K562 (cell line): ENCODE data around the gene AFF1. TPM values are rescaled to one million over a fixed set of nuclear protein-coding genes. Genes with fewer than 3 reads are reported as not detected.

Experiments
- CXXC5 ChIP-seq: fragments of 250-450 bp; sonication (Bioruptor Pico); IDR thresholded peaks from 2 replicates; pipeline ENCODE4 v1.8.0; 2022; ENCODE audit warnings: inconsistent platforms, mild to moderate bottlenecking, moderate library complexity
- FOXA3 ChIP-seq, 2 experiments: fragments of 450-650 bp in 1 of 2; sonication (generic) in 1 of 2; formaldehyde crosslinking; IDR thresholded peaks in 1 of 2; conservative IDR thresholded peaks in 1 of 2; 2 replicates each; pipeline versions ENCODE4 v1.4.0 to v1.8.0; 2020 to 2022; ENCODE audit warnings: mild to moderate bottlenecking in 2 of 2, missing genetic modification reagents in 1 of 2
- IRF9 ChIP-seq: fragments of 450-650 bp; IDR thresholded peaks from 2 replicates; pipeline ENCODE4 v1.6.1; 2016; ENCODE audit warnings: missing biosample characterization, missing genetic modification characterization
- KLF10 ChIP-seq: fragments of 250-450 bp; sonication (Bioruptor Pico); IDR thresholded peaks from 2 replicates; pipeline ENCODE4 v1.6.1; 2021; ENCODE audit warnings: matching md5 sums
- L3MBTL2 ChIP-seq: fragments of 450-650 bp; IDR thresholded peaks from 2 replicates; pipeline ENCODE4 v1.6.1; 2016; ENCODE audit warnings: mild to moderate bottlenecking, moderate library complexity
- MYC ChIP-seq, 2 experiments: fragments of 250-450 bp in 1 of 2; sonication (Bioruptor Pico) in 1 of 2; IDR thresholded peaks; 2 replicates each; pipeline versions ENCODE4 v1.5.1 to v1.6.1; 2012 to 2021; ENCODE audit warnings: low read depth in 2 of 2, borderline replicate concordance in 1 of 2, improper control_type of control experiment in 1 of 2, low read length in 1 of 2, mild to moderate bottlenecking in 1 of 2, moderate library complexity in 1 of 2
- NCOA6 ChIP-seq: fragments of 450-650 bp; IDR thresholded peaks from 2 replicates; pipeline ENCODE4 v1.6.1; 2017; ENCODE audit warnings: mild to moderate bottlenecking
- REST ChIP-seq, 2 experiments: fragments of 450-650 bp; formaldehyde crosslinking in 1 of 2; IDR thresholded peaks; 2 replicates each; pipeline versions ENCODE4 v1.4.0 to v1.6.1; 2014 to 2020; ENCODE audit warnings: mild to moderate bottlenecking in 2 of 2, borderline replicate concordance in 1 of 2, low read depth in 1 of 2
- SP1 ChIP-seq: sonication (generic); formaldehyde crosslinking; IDR thresholded peaks from 2 replicates; pipeline ENCODE4 v1.8.1; 2022; ENCODE audit warnings: mild to moderate bottlenecking, missing genetic modification reagents
- UBTF ChIP-seq, 2 experiments: IDR thresholded peaks; 2 replicates each; pipeline ENCODE4 v1.6.1; 2012; ENCODE audit warnings: improper control_type of control experiment in 2 of 2, low read depth in 2 of 2, low read length in 2 of 2, borderline replicate concordance in 1 of 2
- ZNF639 ChIP-seq, 2 experiments: fragments of 200-800 bp in 1 of 2; sonication (Bioruptor generic) in 1 of 2; sonication (generic) in 1 of 2; formaldehyde crosslinking in 1 of 2; IDR thresholded peaks in 1 of 2; conservative IDR thresholded peaks in 1 of 2; 2 replicates each; pipeline versions ENCODE4 v1.5.0 to v1.6.1; 2016 to 2020; ENCODE audit warnings: missing compliant biosample characterization in 1 of 2, missing genetic modification characterization in 1 of 2, missing genetic modification reagents in 1 of 2
- polyA plus RNA-seq, 8 experiments: library from polyadenylated mRNA; depleted of rRNA in 4 of 8; stranded (reverse) in 5 of 8; unstranded in 3 of 8; fragments of >200 nt; fragmentation: Nextera tagmentation in 2 of 8; fragmentation: Illumina TruSeq in 1 of 8; extraction: Ambion mirVana in 2 of 8; extraction: Trizol in 1 of 8; gene quantifications; 2 replicates each; pipeline versions ENCODE4 v1.2.1 to v1.2.3, GENCODE V29; 2011 to 2014; ENCODE audit warnings: inconsistent platforms in 1 of 8, missing spikeins in 1 of 8
- total RNA-seq, 7 experiments: library from RNA; depleted of rRNA in 6 of 7; stranded (reverse); fragments of >200 nt in 6 of 7; fragmentation: Illumina TruSeq in 2 of 7; extraction: Trizol in 2 of 7; gene quantifications; 2 replicates each; pipeline versions ENCODE4 v1.2.1 to v1.2.3, GENCODE V29; 2011 to 2021; ENCODE audit warnings: low replicate concordance in 1 of 7

AFF1 gene
- total and polyA plus RNA-seq, 9 of the 15 experiments (the other 6 are each of a cell fraction or from before 2014, with no cell fraction given), result 4.1 to 47.5 (median 17.2) TPM

DNA sequence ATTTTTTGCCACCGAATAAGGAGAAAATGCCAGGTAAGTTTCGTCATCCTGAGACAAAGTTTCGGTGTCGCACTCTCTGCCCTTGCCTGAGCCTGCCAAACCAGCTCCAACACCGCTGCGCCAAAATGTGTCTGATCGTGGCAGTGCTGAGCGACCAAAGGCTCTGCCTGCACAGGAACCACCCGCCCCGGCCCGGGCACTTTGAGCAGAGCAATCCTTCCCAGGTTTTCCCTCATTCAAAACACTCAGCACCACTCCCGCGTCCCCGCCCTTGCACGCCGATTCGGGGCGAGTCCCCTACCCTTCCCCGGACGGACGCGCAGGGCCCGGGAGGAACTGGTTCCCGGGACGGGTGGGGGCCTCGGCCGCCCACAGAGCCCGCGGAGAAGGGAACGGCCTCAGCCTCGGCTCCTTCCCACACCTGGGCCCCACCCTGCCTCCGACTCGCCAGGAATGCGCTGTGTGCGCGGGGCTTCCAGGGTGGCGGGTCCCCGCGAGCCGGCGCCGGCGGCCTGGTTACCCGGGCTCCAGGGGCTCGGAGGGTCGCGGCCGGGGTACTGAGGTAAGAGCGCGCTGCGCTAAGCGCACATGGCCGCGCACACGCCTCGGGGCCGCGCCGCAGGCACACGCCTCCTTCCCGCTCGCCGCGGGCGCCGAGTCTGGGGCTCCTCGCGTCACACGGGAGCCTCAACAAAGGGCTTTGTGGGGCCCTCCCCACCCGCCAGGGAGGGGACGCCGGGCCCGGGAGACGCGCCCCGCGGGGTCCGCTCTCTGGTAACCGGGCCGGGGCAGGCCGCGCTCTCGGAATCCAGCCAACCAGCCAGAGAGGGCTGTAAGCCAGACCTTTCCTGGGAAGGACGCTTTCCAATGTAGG, 42.8 kb upstream of the AFF1 start, which contains the start of gene C4orf36 (continued):
- TF ChIP-seq SP1 (CRISPR knock-in tag), result no peak
- peak; percentile 51; the same call in 1 of the 2 replicates for TF ChIP-seq REST (IDR thresholded peaks at IDR 0.05; ENCODE audit: borderline replicate concordance)
- no peak for TF ChIP-seq REST (CRISPR knock-in tag; IDR thresholded peaks at IDR 0.05; ENCODE audit: low read depth)
- TF ChIP-seq ZNF639 (CRISPR knock-in tag; conservative IDR thresholded peaks at IDR 0.05 in 1 of 2, IDR thresholded peaks at IDR 0.05 in 1 of 2), result no peak
- no peak for TF ChIP-seq IRF9 (tag)
- peak; percentile 52; the same call in 1 of the 2 replicates for TF ChIP-seq MYC (IDR thresholded peaks at IDR 0.05; ENCODE audit: low read depth, low read length)
- TF ChIP-seq MYC (CRISPR knock-in tag; IDR thresholded peaks at IDR 0.05; ENCODE audit: borderline replicate concordance, low read depth), result no peak
- TF ChIP-seq L3MBTL2, result peak; percentile 81
- peak; percentile 46; the same call in 1 of the 2 replicates for TF ChIP-seq CXXC5 (CRISPR knock-in tag)
- peak in 1 of 2 experiments; percentile 56; a peak in 1 of 4 replicates for TF ChIP-seq FOXA3 (CRISPR knock-in tag; conservative IDR thresholded peaks at IDR 0.05 in 1 of 2, IDR thresholded peaks at IDR 0.05 in 1 of 2)
- TF ChIP-seq NCOA6, result no peak
- no peak for TF ChIP-seq KLF10 (CRISPR knock-in tag)
- TF ChIP-seq UBTF (IDR thresholded peaks at IDR 0.05; ENCODE audit: borderline replicate concordance in 1 of 2, low read depth in 2 of 2, low read length in 2 of 2), result peak; percentile 32 to 74; a peak in 2 of 4 replicates
